IMR-90 (cell line): ENCODE measurements around the gene ZBTB46. TPM values are rescaled to one million over a fixed set of nuclear protein-coding genes. Genes with fewer than 3 reads are reported as not detected.

Experiments used
- ATAC-seq: fragments of 200-7000 bp; cut with Tn5 transposase; 2 replicates; pipeline ENCODE4 v1.9.1; 2020; ENCODE audit warnings: low read depth, mild to moderate bottlenecking, moderate library complexity
- BruUV-seq: library from RNA; stranded (reverse); fragments of 400-500 nt; replicated peaks from 2 replicates; lab custom pipeline; 2021; lab: Mats Ljungman, UMichigan
- CTCF ChIA-PET: fragments of 300-600 bp; formaldehyde crosslinking; extraction: SDS; loops from one replicate; lab custom pipeline; 2021; ENCODE audit warnings: antibody characterized with exemption; lab: Yijun Ruan, JAX
- POLR2A ChIA-PET: fragments of 300-600 bp; sonication (Branson Sonifier 250); formaldehyde crosslinking; loops from one replicate; lab custom pipeline; 2022; ENCODE audit warnings: antibody characterized with exemption; ENCODE audit not compliant: unreplicated experiment; lab: Charles Lee
- DNase-seq: peaks from one replicate; pipeline ENCODE4 v3.0.0; 2013
- H2AFZ ChIP-seq: replicated peaks from 2 replicates; pipeline ENCODE3; 2013; ENCODE audit warnings: low read length, mild to moderate bottlenecking; ENCODE audit not compliant: poor library complexity
- H2AK5ac ChIP-seq: 2 replicates; pipeline ENCODE4 v1.6.1; 2013; ENCODE audit warnings: low read depth, low read length, inconsistent platforms
- H2AK9ac ChIP-seq: replicated peaks from 2 replicates; pipeline ENCODE3; 2013; ENCODE audit warnings: mild to moderate bottlenecking, low read depth, low read length, moderate library complexity; ENCODE audit not compliant: poor library complexity
- H2BK120ac ChIP-seq: 2 replicates; pipeline ENCODE4 v1.6.1; 2013; ENCODE audit warnings: low read depth, low read length, inconsistent platforms
- H2BK15ac ChIP-seq: 3 replicates; pipeline ENCODE4 v1.6.1; 2013; ENCODE audit warnings: low read depth, low read length, inconsistent platforms
- H2BK20ac ChIP-seq: 2 replicates; pipeline ENCODE4 v1.6.1; 2013; ENCODE audit warnings: low read depth, mild to moderate bottlenecking, inconsistent platforms, low read length, moderate library complexity
- H2BK5ac ChIP-seq: 2 replicates; pipeline ENCODE4 v1.6.1; 2013; ENCODE audit warnings: mild to moderate bottlenecking, low read depth, low read length, inconsistent platforms; ENCODE audit not compliant: poor library complexity, severe bottlenecking
- H3K14ac ChIP-seq: replicated peaks from 2 replicates; pipeline ENCODE4 v1.6.1; 2013; ENCODE audit warnings: low read depth, low read length, inconsistent platforms
- H3K18ac ChIP-seq: 2 replicates; pipeline ENCODE4 v1.6.1; 2013; ENCODE audit warnings: low read depth, low read length, control low read depth
- H3K23ac ChIP-seq: 2 replicates; pipeline ENCODE4 v1.6.1; 2013; ENCODE audit warnings: low read depth, low read length, inconsistent platforms
- H3K27ac ChIP-seq: 2 replicates; pipeline ENCODE4 v1.5.1; 2013; ENCODE audit warnings: mild to moderate bottlenecking, control low read depth, low read length; ENCODE audit not compliant: insufficient read depth
- H3K27me3 ChIP-seq: 2 replicates; pipeline ENCODE4 v1.6.1; 2013; ENCODE audit warnings: low read length; ENCODE audit not compliant: control insufficient read depth, insufficient read depth
- H3K36me3 ChIP-seq: 2 replicates; pipeline ENCODE4 v1.6.1; 2013; ENCODE audit warnings: low read length, mixed read lengths; ENCODE audit not compliant: control insufficient read depth, insufficient read depth
- H3K4ac ChIP-seq: 2 replicates; pipeline ENCODE4 v1.6.1; 2013; ENCODE audit warnings: low read depth, low read length, inconsistent platforms
- H3K4me1 ChIP-seq: 2 replicates; pipeline ENCODE4 v1.6.1; 2013; ENCODE audit warnings: low read length, mixed read lengths; ENCODE audit not compliant: control insufficient read depth, insufficient read depth
- H3K4me2 ChIP-seq: 2 replicates; pipeline ENCODE4 v1.6.1; 2013; ENCODE audit warnings: low read depth, mild to moderate bottlenecking, control low read depth, low read length, moderate library complexity
- H3K4me3 ChIP-seq: 2 replicates; pipeline ENCODE4 v1.5.1; 2013; ENCODE audit warnings: low read depth, mild to moderate bottlenecking, control low read depth, low read length, moderate library complexity; ENCODE audit not compliant: insufficient read depth
- H3K56ac ChIP-seq: 2 replicates; pipeline ENCODE4 v1.6.1; 2013; ENCODE audit warnings: low read length, inconsistent platforms; ENCODE audit not compliant: insufficient read depth; ENCODE audit errors: extremely low read depth
- H3K79me1 ChIP-seq, 2 experiments: 2 replicates each; pipeline ENCODE4 v1.6.1; 2013; ENCODE audit warnings: low read length in 2 of 2, inconsistent platforms in 1 of 2, low read depth in 1 of 2
- H3K9ac ChIP-seq: 2 replicates; pipeline ENCODE4 v1.6.1; 2013; ENCODE audit warnings: low read depth, low read length, control low read depth
- H3K9me1 ChIP-seq: 2 replicates; pipeline ENCODE4 v1.6.1; 2013; ENCODE audit warnings: low read length, inconsistent platforms; ENCODE audit not compliant: insufficient read depth
- H3K9me3 ChIP-seq: 2 replicates; pipeline ENCODE4 v1.6.1; 2013; ENCODE audit warnings: low read length; ENCODE audit not compliant: control insufficient read depth, insufficient read depth
- H4K20me1 ChIP-seq: 2 replicates; pipeline ENCODE4 v1.6.1; 2013; ENCODE audit warnings: low read length, inconsistent platforms; ENCODE audit not compliant: insufficient read depth
- H4K5ac ChIP-seq: 2 replicates; pipeline ENCODE4 v1.6.1; 2013; ENCODE audit warnings: mild to moderate bottlenecking, low read depth, low read length, control low read depth
- H4K8ac ChIP-seq, 2 experiments: 2 replicates each; pipeline ENCODE4 v1.6.1; 2013; ENCODE audit warnings: low read depth in 2 of 2, low read length in 2 of 2, control low read depth in 1 of 2, inconsistent platforms in 1 of 2
- H4K91ac ChIP-seq: 2 replicates; pipeline ENCODE4 v1.6.1; 2013; ENCODE audit warnings: low read depth, low read length, inconsistent platforms; ENCODE audit not compliant: insufficient read depth
- BHLHE40 ChIP-seq: fragments of 150-350 bp; IDR thresholded peaks from 2 replicates; pipeline ENCODE4 v1.6.1; 2016; ENCODE audit warnings: mild to moderate bottlenecking, low read depth, low read length
- MAZ ChIP-seq: IDR thresholded peaks from 2 replicates; pipeline ENCODE4 v1.6.1; 2012; ENCODE audit warnings: low read depth, mild to moderate bottlenecking, low read length, improper control_type of control experiment, moderate library complexity, borderline replicate concordance
- MXI1 ChIP-seq: IDR thresholded peaks from 2 replicates; pipeline ENCODE4 v1.6.1; 2012; ENCODE audit warnings: low read depth, mild to moderate bottlenecking, low read length, moderate library complexity, borderline replicate concordance
- RAD21 ChIP-seq: IDR thresholded peaks from 2 replicates; pipeline ENCODE4 v1.6.1; 2012; ENCODE audit warnings: low read length, improper control_type of control experiment
- RCOR1 ChIP-seq: IDR thresholded peaks from 2 replicates; pipeline ENCODE4 v1.6.1; 2012; ENCODE audit warnings: mild to moderate bottlenecking, low read length, improper control_type of control experiment; ENCODE audit not compliant: insufficient replicate concordance
- RFX5 ChIP-seq: IDR thresholded peaks from 2 replicates; pipeline ENCODE4 v1.8.0; 2012; ENCODE audit warnings: low read depth, mild to moderate bottlenecking, low read length, moderate library complexity
- WGBS, 2 experiments: methylation state at CpG; one replicate each; pipeline versions ENCODE4 v1.1.5 to v1.1.7; 2013; ENCODE audit warnings: missing lambda C conversion rate in 2 of 2; ENCODE audit not compliant: insufficient read length in 1 of 2; ENCODE audit errors: extremely low coverage in 2 of 2; 5-methylcytosine and 5-hydroxymethylcytosine counted together
- dilution Hi-C: fragments of 300-500 bp; cut with HindIII; formaldehyde crosslinking; loops from one replicate; pipeline ENCODE4 v1.14.3; 2018; ENCODE audit warnings: low sequenced_read_pairs; ENCODE audit not compliant: unreplicated experiment
- in situ Hi-C: fragments of 300-500 bp; cut with MboI; formaldehyde crosslinking; loops from 3 replicates; pipeline ENCODE4 v1.14.3; 2019; ENCODE audit warnings: low sequenced_read_pairs, inconsistent platforms, mixed read lengths
- intact Hi-C: fragments of 100-400 bp; cut with micrococcal nuclease; formaldehyde crosslinking; loops from 2 replicates; pipeline ENCODE4 v1.10.0; 2022
- polyA plus RNA-seq, 3 experiments: library from polyadenylated mRNA; depleted of rRNA; stranded (reverse); fragments of >200 nt; gene quantifications; 2 replicates each; pipeline ENCODE4 v1.2.3, GENCODE V29; 2012; ENCODE audit warnings: low replicate concordance in 1 of 3
- total RNA-seq: library from RNA; depleted of rRNA; stranded (reverse); fragments of >200 nt; gene quantifications from 2 replicates; pipeline ENCODE4 v1.2.3, GENCODE V29; 2012
- TF ChIP-seq, protein P1 (sequence below): fragments of 150-350 bp; IDR thresholded peaks from 2 replicates; pipeline ENCODE4 v1.6.1; 2017; ENCODE audit warnings: mild to moderate bottlenecking, antibody characterized with exemption, low read length, low read depth

Gene ZBTB46
- total and polyA plus RNA-seq, 2 of the 4 experiments (the other 2 are of a cell fraction): 4.2 to 14.9 TPM

DNA sequence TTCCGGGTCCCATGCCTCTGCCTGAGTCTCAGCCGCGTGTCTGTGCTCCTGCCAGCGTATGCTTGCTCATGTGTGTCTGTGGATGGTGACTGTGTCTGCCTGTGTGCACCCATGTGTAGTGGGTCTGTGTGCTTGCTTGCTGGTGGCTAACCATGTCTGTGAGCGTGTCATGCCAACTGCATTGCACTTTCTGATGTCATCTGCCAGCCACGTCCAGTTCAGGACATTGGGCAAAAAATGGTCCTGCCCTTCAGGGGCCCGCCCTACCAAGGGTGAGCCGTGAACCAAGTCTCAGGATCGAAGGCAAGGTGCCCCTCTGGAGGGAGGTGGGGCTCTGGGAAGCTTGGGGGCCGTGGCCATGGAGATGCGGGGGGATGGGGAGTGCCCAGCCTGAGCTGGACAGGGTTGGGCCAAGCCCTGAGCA is 9.4 kb upstream of the ZBTB46 start:
- ChIA-PET CTCF (no interaction called here), POLR2A (no interaction called here)
- intact Hi-C loops: no loop called here
- WGBS, 2 experiments: 100% methylated on average over 1 of the region's 11 CpGs; no CpG with 5 or more reads in 1 of the 2 experiments
- no peak overlapping the region for H3K4ac ChIP-seq
- H3K36me3 ChIP-seq: no peaks in the 10 kb centered on the region
- H4K5ac ChIP-seq: no peak overlapping the region
- no peak overlapping the region for H2AK5ac ChIP-seq
- H2BK120ac ChIP-seq: no peak overlapping the region
- no peak overlapping the region for H2BK20ac ChIP-seq
- H3K14ac ChIP-seq: no peak overlapping the region
- H3K79me1 ChIP-seq: no peaks in the 10 kb centered on the region
- peaks cover 6% of the 10 kb centered on the region for H3K27me3 ChIP-seq
- H3K27ac ChIP-seq: no peak overlapping the region
- H3K4me3 ChIP-seq: no peak overlapping the region
- no peak overlapping the region for H4K91ac ChIP-seq
- ATAC-seq: no peak
- no peak overlapping the region for H3K9ac ChIP-seq
- H3K56ac ChIP-seq: no peak overlapping the region
- peaks cover 3% of the 10 kb centered on the region; the same call in 1 of the 2 replicates for H3K4me1 ChIP-seq
- no peak overlapping the region for H2BK15ac ChIP-seq
- no peak overlapping the region for H2BK5ac ChIP-seq
- no peaks in the 10 kb centered on the region for H3K9me3 ChIP-seq
- in situ Hi-C loops: no loop called here
- H4K8ac ChIP-seq: no peak overlapping the region
- no peak overlapping the region for H3K18ac ChIP-seq
- H3K4me2 ChIP-seq: no peak overlapping the region
- no peaks in the 10 kb centered on the region for H3K9me1 ChIP-seq
- no peak overlapping the region for H2AK9ac ChIP-seq
- H2AFZ ChIP-seq: peak overlapping the region; percentile 3
- H3K23ac ChIP-seq: no peak overlapping the region
- TF ChIP-seq RCOR1 (no peak), MXI1 (no peak), BHLHE40 (no peak), RFX5 (no peak), RAD21 (no peak), MAZ (no peak)
- TF ChIP-seq, protein P1, sequence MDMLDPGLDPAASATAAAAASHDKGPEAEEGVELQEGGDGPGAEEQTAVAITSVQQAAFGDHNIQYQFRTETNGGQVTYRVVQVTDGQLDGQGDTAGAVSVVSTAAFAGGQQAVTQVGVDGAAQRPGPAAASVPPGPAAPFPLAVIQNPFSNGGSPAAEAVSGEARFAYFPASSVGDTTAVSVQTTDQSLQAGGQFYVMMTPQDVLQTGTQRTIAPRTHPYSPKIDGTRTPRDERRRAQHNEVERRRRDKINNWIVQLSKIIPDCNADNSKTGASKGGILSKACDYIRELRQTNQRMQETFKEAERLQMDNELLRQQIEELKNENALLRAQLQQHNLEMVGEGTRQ: no peak
- BruUV-seq: no TSS peak
- H4K20me1 ChIP-seq: no peaks in the 10 kb centered on the region
- dilution Hi-C loops: no loop called here
- DNase-seq: no peak
